Activated T-helper 1 cell treated with Interleukin-2 at 50 U/mL for 16 hours (primary cell): ENCODE measurements around the gene MEMO1.
"Not testable (repeated sequence)": the region's sequence is repeated elsewhere in the genome, so short reads cannot be mapped to it uniquely, and the experiment has no call there.

Experiments used
- DNase-seq: peaks from one replicate; pipeline ENCODE4 v3.0.0-alpha.2; 2020; ENCODE audit warnings: low read depth

MEMO1 gene

GRCh38 chr2:31957354-31958139 is 53.3 kb downstream of the MEMO1 start:
- no peak for DNase-seq

DNA sequence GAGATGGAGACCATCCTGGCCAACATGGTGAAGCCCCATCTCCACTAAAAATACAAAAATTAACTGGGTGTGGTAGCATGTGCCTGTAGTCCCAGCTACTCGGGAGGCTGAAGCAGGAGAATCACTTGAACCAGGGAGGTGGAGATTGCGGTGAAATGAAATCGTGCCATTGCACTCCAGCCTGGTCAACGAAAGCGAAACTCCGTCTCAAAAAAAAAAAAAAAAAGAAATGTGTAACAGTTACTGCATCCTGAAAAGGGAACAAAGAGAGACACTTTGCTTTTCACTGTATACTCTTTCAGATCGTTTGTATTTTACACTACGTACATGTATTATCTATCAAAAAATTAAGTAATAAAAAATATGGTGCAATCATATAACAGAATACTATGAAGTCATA is 53.9 kb downstream of the MEMO1 start:
- DNase-seq, result not testable (repeated sequence)

DNA sequence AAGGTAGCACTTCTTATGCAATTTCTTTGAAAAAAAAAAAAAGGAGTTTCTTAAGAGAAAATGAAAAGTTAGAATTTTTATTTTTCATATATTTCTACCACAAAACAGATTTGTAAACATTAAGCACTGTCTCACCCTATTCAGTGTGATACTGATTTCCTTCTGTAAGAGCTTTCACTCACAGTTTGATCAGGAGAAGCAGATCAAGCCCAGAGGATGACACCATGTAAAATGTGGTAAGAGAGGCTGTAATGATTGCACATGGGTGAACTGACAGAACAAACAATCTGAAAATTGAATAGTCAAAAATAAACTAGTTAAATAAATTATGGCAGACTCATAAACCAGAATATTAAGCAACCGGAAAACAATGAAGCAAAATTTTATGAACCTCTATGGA is 54.5 kb downstream of the MEMO1 start:
- DNase-seq, result no peak

DNA sequence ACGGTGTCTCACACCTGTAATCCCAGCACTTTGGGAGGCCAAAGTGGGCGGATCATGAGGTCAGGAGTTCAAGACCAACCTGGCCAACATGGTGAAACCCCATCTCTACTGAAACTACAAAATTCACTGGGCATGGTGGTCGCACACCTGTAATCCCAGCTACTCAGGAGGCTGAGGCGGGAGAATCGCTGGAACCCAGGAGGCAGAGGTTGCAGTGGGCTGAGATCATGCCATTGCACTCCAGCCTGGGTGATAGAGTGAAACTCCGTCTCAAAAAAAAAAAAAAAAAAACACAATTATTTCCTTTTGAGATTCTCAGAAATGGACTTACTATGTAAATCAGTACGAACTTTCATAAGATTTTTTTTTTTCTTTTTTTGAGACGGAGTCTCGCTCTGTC is 57.7 kb downstream of the MEMO1 start:
- not testable (repeated sequence) for DNase-seq

DNA sequence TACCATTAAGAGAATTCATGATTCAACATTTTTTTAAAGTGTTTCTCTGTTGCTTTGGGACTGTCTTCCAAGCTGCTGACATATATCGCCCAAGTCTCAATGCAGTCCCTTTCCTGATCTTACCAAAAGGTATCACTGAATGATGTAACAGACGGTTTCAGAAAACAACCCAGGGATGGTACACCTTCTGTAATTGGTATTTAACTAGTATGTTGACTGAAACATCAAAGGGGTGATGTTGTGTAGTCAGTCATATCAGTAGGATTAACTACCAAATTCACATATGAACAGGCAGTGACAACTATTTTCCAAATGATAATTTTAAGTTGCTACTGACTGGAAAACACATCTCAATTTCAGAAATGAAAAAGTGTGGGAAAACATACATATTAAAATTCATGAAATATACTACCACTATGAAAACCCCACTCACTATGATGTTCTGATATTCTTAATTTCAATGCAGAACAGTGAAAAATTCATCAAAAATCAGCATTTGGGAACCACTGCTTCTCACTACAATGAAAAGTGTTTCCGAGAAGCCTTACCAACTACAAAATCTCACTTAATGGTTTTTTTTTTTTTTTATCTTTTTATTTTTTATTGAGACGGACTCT is 59.8 kb downstream of the MEMO1 start:
- no peak for DNase-seq

- no peak for DNase-seq
These were observed 62.9 kb downstream of the MEMO1 start for GRCh38 chr2:31947871-31948270.

DNA sequence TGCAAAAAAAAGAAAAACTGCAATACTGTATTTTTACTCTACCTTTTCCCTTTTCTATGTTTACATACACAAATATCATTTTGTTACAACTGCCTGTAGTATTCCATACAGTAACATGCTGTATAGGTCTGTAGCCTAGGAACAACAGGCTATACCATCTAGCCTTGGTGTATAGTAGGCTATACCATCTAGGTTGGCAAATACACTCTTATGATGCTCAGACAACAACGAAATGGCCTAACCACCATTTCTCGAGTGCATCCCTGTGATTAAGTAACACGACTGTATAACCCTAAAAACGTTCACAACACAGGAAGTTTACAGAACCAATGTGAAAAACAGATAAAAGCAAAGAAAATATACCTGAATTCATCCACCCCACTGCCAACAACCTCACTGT is 64.0 kb downstream of the MEMO1 start:
- DNase-seq, result no peak

- DNase-seq, result no peak
These were observed 65.3 kb downstream of the MEMO1 start for GRCh38 chr2:31945572-31945935.

- DNase-seq, result no peak
These were observed 65.8 kb downstream of the MEMO1 start for GRCh38 chr2:31944828-31945571.

GRCh38 chr2:31943636-31944225 is 67.1 kb downstream of the MEMO1 start:
- no peak for DNase-seq

DNA sequence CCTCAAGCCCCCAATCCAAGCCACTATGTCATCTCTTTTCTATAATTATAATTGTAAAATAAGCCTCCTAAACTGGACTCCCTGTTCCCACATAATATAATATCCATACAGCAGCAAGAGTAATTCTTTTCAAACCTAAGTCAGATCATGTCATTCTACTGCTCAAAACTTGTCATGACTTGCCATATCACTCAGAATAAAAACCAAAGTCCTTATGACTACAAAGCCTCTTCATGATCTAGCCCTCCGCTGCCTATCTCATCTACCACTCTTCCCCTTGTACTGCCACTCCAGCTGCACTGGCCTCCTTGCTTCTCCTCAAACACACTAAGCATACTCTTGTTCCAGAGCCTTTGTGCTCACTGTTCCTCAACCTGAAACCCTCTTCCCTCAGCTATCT is 69.9 kb downstream of the MEMO1 start:
- no peak for DNase-seq

DNA sequence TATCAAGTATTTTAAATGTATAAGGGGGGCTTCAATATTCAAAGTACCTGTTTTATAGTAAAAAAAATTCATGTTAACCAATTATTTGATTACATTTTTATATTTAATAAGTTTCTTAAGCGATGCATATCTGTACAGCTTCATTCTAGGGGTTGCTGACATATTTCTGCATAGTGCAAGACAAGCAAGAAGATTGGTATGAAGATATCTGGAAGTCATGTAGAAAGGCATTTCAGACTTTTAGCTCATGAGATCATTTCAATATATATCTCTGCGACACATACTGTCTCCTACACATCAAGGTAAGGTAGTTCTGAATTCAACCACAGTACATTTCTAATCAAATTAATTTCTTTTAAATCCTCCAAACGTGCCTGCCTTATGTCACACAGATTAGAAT is 73.1 kb downstream of the MEMO1 start:
- DNase-seq, result no peak

- no peak for DNase-seq
These were observed 75.4 kb downstream of the MEMO1 start for GRCh38 chr2:31935370-31935769.

DNA sequence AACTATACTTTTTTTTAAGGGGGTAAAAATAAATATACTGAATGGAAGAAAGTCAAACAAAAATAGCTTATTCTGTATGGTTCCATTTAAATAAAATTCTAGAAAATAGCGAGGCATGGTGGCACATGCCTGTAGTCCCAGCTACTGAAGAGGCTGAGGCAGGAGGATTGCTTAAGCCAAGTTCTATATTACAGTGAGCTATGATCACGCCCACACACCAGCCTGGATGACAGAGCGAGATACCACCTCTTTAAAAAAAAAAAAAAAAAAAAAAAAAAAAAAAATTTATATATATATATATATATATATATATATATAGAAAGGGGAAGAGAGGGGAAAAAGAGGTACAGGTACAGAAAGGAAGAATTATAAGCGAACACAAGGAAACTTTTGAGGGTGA is 77.7 kb downstream of the MEMO1 start:
- DNase-seq, result no peak

DNA sequence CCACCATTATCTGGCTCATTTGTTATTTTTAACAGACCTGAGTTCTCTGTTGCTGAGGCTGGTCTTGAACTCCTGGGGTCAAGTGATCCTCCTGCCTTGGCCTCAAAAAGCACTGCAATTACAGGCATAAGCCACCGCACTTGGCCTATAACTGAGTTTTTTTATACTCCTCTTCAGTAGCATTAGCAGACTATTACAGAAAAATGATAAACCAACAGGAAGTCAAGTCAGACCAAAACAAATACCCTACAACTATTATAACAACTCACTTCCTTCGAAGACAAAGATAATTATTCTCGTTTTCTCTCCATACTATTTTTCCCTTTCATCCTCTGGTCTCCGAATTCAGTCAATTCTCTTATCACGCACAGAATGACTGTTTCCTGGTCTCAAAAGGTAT is 78.2 kb downstream of the MEMO1 start:
- DNase-seq, result no peak

- DNase-seq, result no peak
These were observed 78.9 kb downstream of the MEMO1 start for GRCh38 chr2:31931916-31932315.

DNA sequence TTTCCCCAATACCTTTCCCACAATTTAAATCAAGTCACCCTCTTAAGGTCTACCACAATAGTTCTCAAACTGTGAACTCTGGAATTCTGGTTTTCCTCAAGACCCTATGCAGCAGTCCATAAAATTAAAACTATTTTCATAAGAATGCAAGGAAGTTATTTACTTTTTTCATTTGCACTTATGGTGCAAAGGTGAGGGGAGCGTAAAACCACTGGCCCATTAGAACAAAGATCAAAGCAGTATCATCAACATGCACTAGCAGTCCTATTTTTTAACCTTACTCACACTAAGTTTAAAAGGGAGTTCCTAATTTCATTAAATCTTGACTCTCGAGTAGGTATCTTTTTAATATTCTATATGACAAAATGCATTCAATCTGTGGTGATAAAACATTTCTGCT is 85.3 kb downstream of the MEMO1 start:
- DNase-seq, result no peak

DNA sequence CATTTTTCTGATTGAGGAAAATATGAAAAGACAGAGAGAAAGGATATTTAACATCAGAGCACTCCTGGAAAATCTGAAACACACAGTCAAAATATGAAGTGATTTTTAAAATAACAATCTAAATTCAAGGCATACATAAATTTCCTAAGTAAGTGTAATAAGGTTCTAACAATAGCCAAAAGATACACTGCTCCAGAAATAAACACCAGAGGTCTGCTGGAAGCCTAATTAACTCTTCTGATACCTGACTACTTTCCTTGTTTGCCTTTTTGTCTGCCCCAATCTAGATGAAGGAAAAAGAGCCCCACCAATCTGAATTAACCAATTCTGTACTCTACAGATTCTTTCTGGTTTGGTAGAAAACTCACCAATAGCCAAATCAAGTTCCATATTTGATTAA is 87.1 kb downstream of the MEMO1 start:
- no peak for DNase-seq

- DNase-seq, result no peak
These were observed 88.0 kb downstream of the MEMO1 start for GRCh38 chr2:31922542-31923408.

- no peak for DNase-seq
These were observed 89.8 kb downstream of the MEMO1 start for GRCh38 chr2:31920962-31921361.

GRCh38 chr2:31919499-31919898 is 91.3 kb downstream of the MEMO1 start:
- no peak for DNase-seq

GRCh38 chr2:31909661-31910060 is 101.1 kb downstream of the MEMO1 start:
- DNase-seq, result no peak
